M059J (cell line): ENCODE data around the gene PATJ. TPM values are rescaled to one million over a fixed set of nuclear protein-coding genes. Genes with fewer than 3 reads are reported as not detected.
"Not testable (repeated sequence)": the region's sequence is repeated elsewhere in the genome, so short reads cannot be mapped to it uniquely, and the experiment has no call there.

Source experiments
- DNase-seq: peaks from one replicate; pipeline ENCODE4 v3.0.0-alpha.2; 2012; ENCODE audit warnings: low read depth
- total RNA-seq: library from RNA; depleted of rRNA; stranded (reverse); fragments of >200 nt; shearing (Covaris generic); gene quantifications from 2 replicates; pipeline ENCODE4 v1.2.3, GENCODE V29; 2014; rRNA removed

PATJ gene, protein sequence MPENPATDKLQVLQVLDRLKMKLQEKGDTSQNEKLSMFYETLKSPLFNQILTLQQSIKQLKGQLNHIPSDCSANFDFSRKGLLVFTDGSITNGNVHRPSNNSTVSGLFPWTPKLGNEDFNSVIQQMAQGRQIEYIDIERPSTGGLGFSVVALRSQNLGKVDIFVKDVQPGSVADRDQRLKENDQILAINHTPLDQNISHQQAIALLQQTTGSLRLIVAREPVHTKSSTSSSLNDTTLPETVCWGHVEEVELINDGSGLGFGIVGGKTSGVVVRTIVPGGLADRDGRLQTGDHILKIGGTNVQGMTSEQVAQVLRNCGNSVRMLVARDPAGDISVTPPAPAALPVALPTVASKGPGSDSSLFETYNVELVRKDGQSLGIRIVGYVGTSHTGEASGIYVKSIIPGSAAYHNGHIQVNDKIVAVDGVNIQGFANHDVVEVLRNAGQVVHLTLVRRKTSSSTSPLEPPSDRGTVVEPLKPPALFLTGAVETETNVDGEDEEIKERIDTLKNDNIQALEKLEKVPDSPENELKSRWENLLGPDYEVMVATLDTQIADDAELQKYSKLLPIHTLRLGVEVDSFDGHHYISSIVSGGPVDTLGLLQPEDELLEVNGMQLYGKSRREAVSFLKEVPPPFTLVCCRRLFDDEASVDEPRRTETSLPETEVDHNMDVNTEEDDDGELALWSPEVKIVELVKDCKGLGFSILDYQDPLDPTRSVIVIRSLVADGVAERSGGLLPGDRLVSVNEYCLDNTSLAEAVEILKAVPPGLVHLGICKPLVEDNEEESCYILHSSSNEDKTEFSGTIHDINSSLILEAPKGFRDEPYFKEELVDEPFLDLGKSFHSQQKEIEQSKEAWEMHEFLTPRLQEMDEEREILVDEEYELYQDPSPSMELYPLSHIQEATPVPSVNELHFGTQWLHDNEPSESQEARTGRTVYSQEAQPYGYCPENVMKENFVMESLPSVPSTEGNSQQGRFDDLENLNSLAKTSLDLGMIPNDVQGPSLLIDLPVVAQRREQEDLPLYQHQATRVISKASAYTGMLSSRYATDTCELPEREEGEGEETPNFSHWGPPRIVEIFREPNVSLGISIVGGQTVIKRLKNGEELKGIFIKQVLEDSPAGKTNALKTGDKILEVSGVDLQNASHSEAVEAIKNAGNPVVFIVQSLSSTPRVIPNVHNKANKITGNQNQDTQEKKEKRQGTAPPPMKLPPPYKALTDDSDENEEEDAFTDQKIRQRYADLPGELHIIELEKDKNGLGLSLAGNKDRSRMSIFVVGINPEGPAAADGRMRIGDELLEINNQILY (N-terminal part only)
- total RNA-seq, result 5.4 and 18.0 TPM in 2 replicates

- peak; percentile 45 for DNase-seq
Observed at GRCh38 chr1:61741711-61742619, at the start of gene PATJ. Gene PATJ, plus strand, starts transcription at chr1:61742480. Its CDS starts 20,413 bp downstream, at chr1:61762893.

GRCh38 chr1:61699911-61700851, 42.1 kb upstream of the PATJ start:
- DNase-seq, result no peak

GRCh38 chr1:61708953-61709907, 33.0 kb upstream of the PATJ start:
- no peak for DNase-seq

DNA sequence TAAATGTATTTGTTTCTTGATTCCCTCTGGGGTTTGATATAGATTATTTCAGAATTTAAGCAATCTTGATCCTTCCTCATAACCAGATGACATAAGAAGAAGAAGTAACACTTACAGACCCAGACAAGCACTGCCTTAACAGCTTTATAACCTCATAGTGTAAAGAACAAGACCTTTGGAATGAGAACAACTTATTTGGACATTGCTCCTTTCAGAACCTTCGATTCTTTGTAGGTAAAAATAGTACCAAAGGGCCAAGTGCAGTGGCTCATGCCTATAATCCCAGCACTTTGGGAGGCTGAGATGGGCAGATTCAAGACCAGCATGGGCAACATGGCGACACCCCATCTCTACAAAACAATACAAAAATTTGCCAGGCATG, 32.4 kb upstream of the PATJ start:
- DNase-seq, result no peak

DNA sequence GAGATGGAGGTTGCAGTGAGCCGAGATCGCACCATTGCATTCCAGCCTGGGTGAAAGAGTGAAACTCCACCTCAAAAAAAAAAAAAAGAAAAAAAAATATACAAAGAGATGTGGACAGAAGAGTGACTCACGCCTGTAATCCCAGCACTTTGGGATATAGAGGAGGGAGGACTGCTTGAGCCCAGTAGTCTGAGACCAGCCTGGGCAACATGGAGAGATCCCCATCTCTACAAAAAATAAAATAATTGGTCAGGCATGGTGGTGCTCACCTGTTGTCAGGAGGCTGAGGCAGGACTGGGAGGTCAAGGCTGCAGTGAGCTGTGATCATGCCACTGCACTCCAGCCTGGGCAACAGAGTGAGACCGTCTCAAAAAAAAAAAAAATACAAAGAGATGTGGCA, 31.0 kb upstream of the PATJ start:
- DNase-seq, result peak; percentile 85

DNA sequence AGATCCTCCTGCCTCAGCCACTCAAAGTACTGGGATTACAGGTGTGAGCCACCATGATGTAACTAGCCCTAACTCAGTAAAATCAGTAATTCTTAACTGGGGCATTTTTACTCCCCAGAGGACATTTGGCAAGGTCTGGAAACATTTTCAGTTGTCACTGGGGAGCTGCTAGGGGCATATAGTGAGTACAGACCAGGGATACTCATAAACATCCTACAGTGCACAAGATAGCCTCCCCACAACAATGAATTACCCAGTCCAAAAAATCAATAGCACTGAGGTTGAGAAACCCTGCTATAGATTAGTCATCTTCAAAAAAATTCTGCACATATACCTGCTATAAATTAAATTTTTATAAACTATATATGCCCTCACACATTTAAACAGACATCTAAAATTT, 30.3 kb upstream of the PATJ start:
- DNase-seq, result no peak

DNA sequence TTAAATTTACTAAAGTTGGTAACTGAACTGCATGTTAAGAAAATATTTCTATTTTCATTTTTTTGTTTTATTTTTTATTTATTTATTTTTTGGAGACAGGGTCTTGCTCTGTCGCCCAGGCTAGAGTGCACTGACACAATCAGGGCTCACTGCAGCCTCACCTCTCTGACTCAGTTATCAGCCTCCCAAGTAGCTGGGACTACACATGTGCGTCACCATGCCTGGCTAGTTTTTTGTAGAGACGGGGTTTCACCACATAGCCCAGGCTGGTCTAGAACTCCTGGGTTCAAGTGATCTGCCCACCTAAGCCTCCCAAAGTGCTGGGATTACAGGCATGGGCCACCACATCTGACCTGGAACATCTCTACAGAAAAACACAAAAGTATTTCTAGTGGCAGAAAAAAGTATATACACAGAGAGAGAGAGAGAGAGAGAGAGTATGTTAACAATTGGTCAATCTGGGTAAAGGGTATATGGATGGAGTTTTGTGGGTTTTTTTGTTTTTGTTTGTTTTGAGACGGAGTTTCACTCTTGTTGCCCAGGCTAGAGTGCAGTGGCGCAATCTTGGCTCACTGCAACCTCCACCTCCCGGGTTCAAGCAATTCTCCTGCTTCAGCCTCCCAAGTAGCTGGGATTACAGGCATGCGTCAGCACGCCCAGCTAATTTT, 23.1 kb upstream of the PATJ start:
- not testable (repeated sequence) for DNase-seq

- DNase-seq, result peak; percentile 7
Observed at GRCh38 chr1:61724506-61724812, 17.8 kb upstream of the PATJ start.

DNA sequence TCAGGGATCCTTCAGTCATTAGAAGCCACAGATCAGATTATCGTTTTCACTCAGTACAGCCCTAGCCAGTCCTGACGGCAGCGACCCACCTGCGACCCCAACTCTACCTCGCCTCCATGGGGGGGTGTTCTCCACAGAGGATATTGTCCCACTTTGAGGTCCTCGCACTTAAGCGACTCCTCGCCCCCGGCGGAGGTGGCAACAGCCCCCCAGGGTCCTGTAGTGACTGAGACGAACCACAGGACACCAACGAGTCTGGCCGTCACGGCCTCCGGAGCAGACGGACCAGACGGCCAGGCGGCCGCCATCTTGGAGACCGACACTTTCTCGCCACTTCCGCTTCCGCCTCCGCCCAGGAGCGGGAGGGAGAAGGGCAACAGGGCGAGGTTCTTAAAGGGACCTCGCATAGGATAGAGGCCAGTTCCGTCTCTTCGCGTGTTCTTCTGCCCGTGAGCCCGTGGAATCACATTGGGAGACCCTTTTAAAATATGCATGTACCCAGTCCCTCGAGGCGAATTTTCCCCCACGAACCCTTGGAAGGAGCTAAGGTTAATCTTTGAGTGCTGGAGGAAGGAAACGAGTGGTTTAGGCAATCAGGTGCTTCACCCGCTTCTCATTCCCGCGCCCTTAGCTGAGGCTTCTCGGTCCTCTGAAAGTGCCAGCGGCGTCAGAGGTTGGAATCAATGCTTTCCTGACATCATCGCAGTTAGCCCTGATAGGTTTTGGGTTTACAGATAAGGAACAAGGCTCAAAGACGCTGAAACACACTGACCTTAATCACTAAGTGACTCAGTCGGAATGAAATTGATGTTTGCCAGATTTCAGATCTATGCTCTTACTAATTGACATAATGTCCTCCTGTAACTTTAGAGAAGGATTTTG, 17.2 kb upstream of the PATJ start, which contains the start of gene TM2D1:
TSS of gene TM2D1 (minus strand) at position 329 of the 882 bp plus-strand sequence. CDS start at position 308, 21 bp downstream.
- DNase-seq, result peak; percentile 91

- DNase-seq, result no peak
Observed at GRCh38 chr1:61727544-61727943, 14.7 kb upstream of the PATJ start.

DNA sequence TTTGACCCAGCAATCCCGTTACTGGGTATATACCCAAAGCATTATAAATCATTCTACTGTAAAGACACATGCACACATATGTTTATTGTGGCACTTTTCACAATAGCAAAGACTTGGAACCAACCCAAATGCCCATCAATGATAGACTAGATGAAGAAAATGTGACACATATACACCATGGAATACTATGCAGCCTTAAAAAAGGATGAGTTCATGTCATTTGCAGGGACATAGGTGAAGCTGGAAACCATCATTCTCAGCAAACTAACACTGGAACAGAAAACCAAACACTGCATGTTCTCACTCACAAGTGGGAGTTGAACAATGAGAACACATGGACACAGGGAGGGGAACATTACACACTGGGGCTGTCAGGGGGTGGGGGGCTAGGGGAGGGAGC, 11.6 kb upstream of the PATJ start:
- DNase-seq, result not testable (repeated sequence)

- no peak for DNase-seq
Observed at GRCh38 chr1:61732726-61733125, 9.6 kb upstream of the PATJ start.

DNA sequence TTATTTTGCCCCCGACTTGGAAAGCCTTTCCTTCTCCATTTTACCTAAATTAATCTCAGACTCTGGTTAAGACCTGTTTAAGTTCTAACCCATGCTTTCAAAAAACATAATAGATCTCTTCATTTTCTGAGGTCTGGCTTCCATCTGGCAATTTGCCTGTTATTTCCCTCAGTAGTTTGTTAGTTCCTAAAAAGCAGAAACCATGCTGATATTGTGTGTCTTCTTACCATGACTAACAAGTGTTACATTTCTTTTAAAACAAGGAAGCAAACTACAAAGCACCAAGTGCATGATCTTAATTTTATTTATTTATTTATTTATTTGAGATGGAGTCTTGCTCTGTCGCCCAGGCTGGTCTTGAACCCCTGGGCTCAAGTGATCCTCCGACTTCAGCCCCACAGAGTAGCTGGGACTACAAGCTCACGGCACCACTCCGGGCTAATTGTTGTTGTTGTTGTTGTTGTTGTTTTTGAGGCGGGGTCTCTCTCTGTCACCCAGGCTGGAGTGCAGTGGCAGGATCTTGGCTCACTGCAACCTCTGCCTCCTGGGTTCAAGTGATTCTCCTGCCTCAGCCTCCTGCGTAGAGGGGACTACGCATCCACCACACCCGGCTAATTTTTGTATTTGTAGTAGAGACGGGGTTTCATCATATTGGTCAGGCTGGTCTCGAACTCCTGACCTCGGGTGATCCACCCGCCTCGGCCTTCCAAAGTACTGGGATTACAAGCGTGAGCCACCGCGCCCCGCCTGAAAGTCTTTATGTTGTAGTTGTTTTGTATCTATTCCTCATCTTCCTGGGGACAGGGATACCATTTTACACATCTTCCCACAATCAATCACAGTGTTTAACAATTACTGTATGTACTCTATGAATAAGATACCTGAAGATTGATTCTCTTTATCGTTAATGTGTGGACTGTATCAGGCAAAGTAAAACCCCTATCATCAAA, 1.3 kb upstream of the PATJ start:
- no peak for DNase-seq

DNA sequence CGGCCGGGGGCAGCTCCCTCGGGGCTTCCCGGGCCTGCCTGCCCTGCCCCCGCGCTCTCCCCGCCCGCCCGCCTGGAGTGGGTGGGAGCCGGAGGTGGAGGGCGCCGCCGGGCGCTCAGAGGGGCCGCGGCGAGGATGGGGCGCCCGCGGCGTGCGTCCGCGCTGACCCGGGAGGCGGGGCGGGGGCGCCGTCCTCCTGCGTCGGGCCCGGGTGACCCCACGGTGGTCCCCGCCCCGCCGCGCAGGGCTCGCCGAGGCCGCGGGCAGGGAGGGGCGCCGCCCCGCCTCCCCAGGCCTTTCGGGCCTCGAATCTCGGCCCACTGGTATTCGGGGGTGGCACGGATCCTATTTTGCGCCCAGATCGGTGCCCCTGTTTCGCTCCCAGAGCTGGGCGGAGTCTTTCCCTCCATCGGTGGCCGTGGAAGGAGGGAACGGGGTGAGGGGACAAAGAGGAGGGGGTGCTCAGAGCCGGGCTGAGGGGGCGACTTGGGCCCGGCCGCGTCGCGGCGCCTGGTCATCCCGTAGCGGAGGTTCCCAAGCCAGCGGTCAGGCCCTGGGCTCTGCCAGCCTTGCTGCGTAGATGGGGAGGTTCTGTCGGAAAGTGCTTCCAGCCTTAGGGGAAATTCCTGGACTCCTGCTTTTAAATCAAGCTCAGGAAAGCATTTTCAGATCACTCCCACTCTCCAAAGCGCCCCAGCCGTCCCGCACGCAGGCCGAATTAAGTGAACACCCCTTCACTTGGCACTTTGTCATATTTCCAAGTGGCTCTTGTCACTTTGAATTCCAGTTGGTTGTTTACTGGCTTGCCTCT, 545 bp downstream of the PATJ start:
- DNase-seq, result peak; percentile 74

DNA sequence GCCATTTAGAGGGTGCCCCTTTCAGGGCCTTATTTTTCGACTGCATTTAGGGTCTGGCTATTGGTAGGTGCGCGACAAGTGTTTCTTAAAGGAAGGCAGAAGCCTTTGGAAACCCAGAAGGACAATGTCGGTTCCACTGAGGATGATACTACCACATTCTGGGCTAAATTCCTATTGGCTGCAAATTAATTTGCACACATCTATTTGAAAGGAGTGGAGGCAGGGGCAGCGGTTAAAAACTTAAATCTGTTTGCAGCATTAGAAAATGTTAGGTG, 1.1 kb downstream of the PATJ start:
- no peak for DNase-seq
